MCF 10A (cell line): ENCODE measurements around the gene RNF213. TPM values are rescaled to one million over a fixed set of nuclear protein-coding genes. Genes with fewer than 3 reads are reported as not detected.

Experiments used
- BruUV-seq: library from RNA; stranded (reverse); fragments of 400-500 nt; replicated peaks from 2 replicates; lab custom pipeline; 2021; lab: Mats Ljungman, UMichigan
- CTCF ChIA-PET: fragments of 300-600 bp; sonication (Branson Sonifier 250); formaldehyde crosslinking; extraction: SDS; loops from one replicate; lab custom pipeline; 2021; ENCODE audit warnings: antibody characterized with exemption, inconsistent platforms; lab: Yijun Ruan, JAX
- POLR2A ChIA-PET: fragments of 300-600, 350-650 bp; sonication (Branson Sonifier 250); formaldehyde crosslinking; extraction: SDS; loops from one replicate; lab custom pipeline; 2020; ENCODE audit warnings: antibody characterized with exemption, inconsistent platforms; lab: Yijun Ruan, JAX
- DNase-seq: peaks from one replicate; pipeline ENCODE4 v3.0.0-alpha.2; 2018; ENCODE audit not compliant: unreplicated experiment
- H3K27ac Mint-ChIP-seq: one replicate; pipeline ENCODE4 v1.8.0; 2022; ENCODE audit warnings: mild to moderate bottlenecking, low read depth, mixed read lengths; ENCODE audit not compliant: unreplicated experiment
- H3K27me3 Mint-ChIP-seq: one replicate; pipeline ENCODE4 v1.8.0; 2022; ENCODE audit warnings: mixed read lengths; ENCODE audit not compliant: insufficient read depth, unreplicated experiment
- H3K36me3 Mint-ChIP-seq: one replicate; pipeline ENCODE4 v1.8.0; 2022; ENCODE audit warnings: mild to moderate bottlenecking, moderate library complexity, mixed read lengths; ENCODE audit not compliant: insufficient read depth, unreplicated experiment
- H3K4me1 Mint-ChIP-seq: one replicate; pipeline ENCODE4 v1.8.0; 2022; ENCODE audit warnings: mixed read lengths; ENCODE audit not compliant: insufficient read depth, unreplicated experiment
- H3K4me3 Mint-ChIP-seq: one replicate; pipeline ENCODE4 v1.8.0; 2022; ENCODE audit warnings: mild to moderate bottlenecking, moderate library complexity, mixed read lengths; ENCODE audit not compliant: unreplicated experiment
- H3K9me3 Mint-ChIP-seq: one replicate; pipeline ENCODE4 v1.8.0; 2022; ENCODE audit warnings: mixed read lengths; ENCODE audit not compliant: unreplicated experiment
- intact Hi-C: fragments of 100-400 bp; cut with micrococcal nuclease; formaldehyde crosslinking; loops from 2 replicates; pipeline ENCODE4 v1.14.1; 2022
- microRNA-seq: library from miRNA; unstranded; fragments of <30 nt; microRNA quantifications from one replicate; pipeline ENCODE4 v1.2.0, GENCODE V29; 2022
- total RNA-seq: library from RNA; stranded (reverse); gene quantifications from 2 replicates; pipeline ENCODE4 v1.2.3, GENCODE V29; 2022
- TF ChIP-seq, protein P1 (sequence below): fragments of 200-600 bp; IDR thresholded peaks from one replicate; pipeline ENCODE4 v1.8.0; 2022; ENCODE audit warnings: antibody characterized with exemption, mild to moderate bottlenecking; ENCODE audit not compliant: unreplicated experiment

RNF213 gene
- total RNA-seq, 1 experiment from 2014 or later: 50.5 TPM

GRCh38 chr17:80447790-80448189 is 187.1 kb downstream of the RNF213 start:
- ChIA-PET CTCF (interaction anchor here (0.6 to 1.2 kb wide), 2 partner anchors 21 to 119 kb away, joined by 3 to 4 read pairs; no protein-coding TSS in a partner anchor), POLR2A (interaction anchor here (0.6 kb wide), 1 partner anchor 512 kb away, joined by 3 read pairs; no protein-coding TSS in a partner anchor)
- Mint-ChIP-seq H3K4me3 (no peak overlapping the region), H3K4me1 (no peaks in the 10 kb centered on the region), H3K9me3 (no peaks in the 10 kb centered on the region), H3K36me3 (no peaks in the 10 kb centered on the region), H3K27ac (no peak overlapping the region), H3K27me3 (no peaks in the 10 kb centered on the region)
- peak; percentile 25 for DNase-seq
- TF ChIP-seq, protein P1, sequence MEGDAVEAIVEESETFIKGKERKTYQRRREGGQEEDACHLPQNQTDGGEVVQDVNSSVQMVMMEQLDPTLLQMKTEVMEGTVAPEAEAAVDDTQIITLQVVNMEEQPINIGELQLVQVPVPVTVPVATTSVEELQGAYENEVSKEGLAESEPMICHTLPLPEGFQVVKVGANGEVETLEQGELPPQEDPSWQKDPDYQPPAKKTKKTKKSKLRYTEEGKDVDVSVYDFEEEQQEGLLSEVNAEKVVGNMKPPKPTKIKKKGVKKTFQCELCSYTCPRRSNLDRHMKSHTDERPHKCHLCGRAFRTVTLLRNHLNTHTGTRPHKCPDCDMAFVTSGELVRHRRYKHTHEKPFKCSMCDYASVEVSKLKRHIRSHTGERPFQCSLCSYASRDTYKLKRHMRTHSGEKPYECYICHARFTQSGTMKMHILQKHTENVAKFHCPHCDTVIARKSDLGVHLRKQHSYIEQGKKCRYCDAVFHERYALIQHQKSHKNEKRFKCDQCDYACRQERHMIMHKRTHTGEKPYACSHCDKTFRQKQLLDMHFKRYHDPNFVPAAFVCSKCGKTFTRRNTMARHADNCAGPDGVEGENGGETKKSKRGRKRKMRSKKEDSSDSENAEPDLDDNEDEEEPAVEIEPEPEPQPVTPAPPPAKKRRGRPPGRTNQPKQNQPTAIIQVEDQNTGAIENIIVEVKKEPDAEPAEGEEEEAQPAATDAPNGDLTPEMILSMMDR: no peak
- no TSS peak for BruUV-seq
- intact Hi-C loops: no loop called here

Small RNA genes lying within 50 kb of the gene (microRNA-seq; reads per million reads assigned to microRNA genes)
- gene MIR4730: not detected

Other genes with a start within 250 kb of the RNF213 start
- gene TBC1D16, start 225.0 kb upstream of the RNF213 start, total RNA-seq: 21.1 and 26.5 TPM in 2 replicates
- gene CCDC40, start 224.2 kb upstream of the RNF213 start, total RNA-seq: 4.1 and 4.8 TPM in 2 replicates
- 26.0 and 31.3 TPM in 2 replicates for gene GAA, start 159.3 kb upstream of the RNF213 start, total RNA-seq
- gene EIF4A3, start 113.7 kb upstream of the RNF213 start, total RNA-seq: 87.0 and 97.7 TPM in 2 replicates
- 0.20 TPM in 1 of 2 replicates, not detected in the other for gene CARD14, start 90.8 kb upstream of the RNF213 start, total RNA-seq
- 42.0 and 42.4 TPM in 2 replicates for gene SGSH, start 40.5 kb upstream of the RNF213 start, total RNA-seq
- 11.7 and 13.6 TPM in 2 replicates for gene SLC26A11, start 40.4 kb upstream of the RNF213 start, total RNA-seq
- gene ENDOV, start 154.3 kb downstream of the RNF213 start, total RNA-seq: 28.0 and 34.4 TPM in 2 replicates
- not detected in 2 replicates for gene NPTX1, start 215.8 kb downstream of the RNF213 start, total RNA-seq